GM23338 (cell line): Measurements from ENCODE around the gene ARRDC1. TPM values are rescaled to one million over a fixed set of nuclear protein-coding genes. Genes with fewer than 3 reads are reported as not detected.
"Not testable (repeated sequence)": the region's sequence is repeated elsewhere in the genome, so short reads cannot be mapped to it uniquely, and the experiment has no call there.

Experiments
- ATAC-seq: fragments of 200-7000 bp; cut with Tn5 transposase; 3 replicates; pipeline ENCODE4 v1.9.1; 2020
- DNase-seq: peaks from one replicate; pipeline ENCODE4 v3.0.0-alpha.2; 2015; ENCODE audit warnings: low spot score
- H2AFZ ChIP-seq: fragments of 200-600 bp; sonication (generic); 2 replicates; pipeline ENCODE4 v1.8.0; 2016; ENCODE audit warnings: antibody characterized with exemption, mild to moderate bottlenecking, moderate library complexity
- H3F3A ChIP-seq: fragments of 200-600 bp; sonication (generic); replicated peaks from 2 replicates; pipeline ENCODE4 v1.8.0; 2017; ENCODE audit warnings: antibody characterized with exemption, mixed run types, low read depth
- H3K27ac ChIP-seq: fragments of 200-600 bp; sonication (generic); 2 replicates; pipeline ENCODE4 v1.6.1; 2016; ENCODE audit warnings: low read depth
- H3K27me3 ChIP-seq: fragments of 200-600 bp; sonication (generic); 2 replicates; pipeline ENCODE4 v1.8.0; 2016; ENCODE audit warnings: mild to moderate bottlenecking, mixed run types, moderate library complexity; ENCODE audit not compliant: insufficient read depth
- H3K36me3 ChIP-seq: fragments of 200-600 bp; sonication (generic); 2 replicates; pipeline ENCODE4 v1.8.0; 2016; ENCODE audit warnings: mild to moderate bottlenecking; ENCODE audit not compliant: insufficient read depth
- H3K4me1 ChIP-seq: fragments of 200-600 bp; sonication (generic); 2 replicates; pipeline ENCODE4 v1.8.0; 2016; ENCODE audit warnings: mild to moderate bottlenecking, moderate library complexity; ENCODE audit not compliant: insufficient read depth
- H3K4me2 ChIP-seq: fragments of 200-600 bp; sonication (generic); 2 replicates; pipeline ENCODE4 v1.7.1; 2017; ENCODE audit warnings: mixed run types
- H3K4me3 ChIP-seq: fragments of 200-600 bp; sonication (generic); 2 replicates; pipeline ENCODE4 v1.6.1; 2016; ENCODE audit warnings: mixed run types
- H3K79me2 ChIP-seq: fragments of 200-600 bp; sonication (generic); replicated peaks from 2 replicates; pipeline ENCODE4 v1.8.0; 2017; ENCODE audit warnings: mild to moderate bottlenecking; ENCODE audit not compliant: insufficient read depth
- H3K9me2 ChIP-seq: fragments of 200-600 bp; sonication (generic); 2 replicates; pipeline ENCODE4 v1.8.0; 2017; ENCODE audit not compliant: insufficient read depth
- H4K20me1 ChIP-seq: fragments of 200-600 bp; sonication (generic); replicated peaks from 2 replicates; pipeline ENCODE4 v1.8.0; 2017; ENCODE audit warnings: mild to moderate bottlenecking; ENCODE audit not compliant: insufficient read depth
- H3K27ac Mint-ChIP-seq: 2 replicates; pipeline ENCODE4 v1.8.0; 2020; ENCODE audit warnings: inconsistent platforms, mild to moderate bottlenecking, moderate library complexity, mixed read lengths
- H3K27me3 Mint-ChIP-seq: 3 replicates; pipeline ENCODE4 v1.8.0; 2022; ENCODE audit warnings: low read depth, mild to moderate bottlenecking, moderate library complexity, mixed read lengths, inconsistent platforms; ENCODE audit not compliant: insufficient read depth, poor library complexity
- H3K36me3 Mint-ChIP-seq: 3 replicates; pipeline ENCODE4 v1.8.0; 2021; ENCODE audit warnings: low read depth, mild to moderate bottlenecking, inconsistent platforms, moderate library complexity, mixed read lengths
- H3K4me1 Mint-ChIP-seq: 3 replicates; pipeline ENCODE4 v1.8.0; 2020; ENCODE audit warnings: mild to moderate bottlenecking, inconsistent platforms, mixed read lengths
- H3K4me3 Mint-ChIP-seq: 3 replicates; pipeline ENCODE4 v1.8.0; 2021; ENCODE audit warnings: moderate library complexity, mild to moderate bottlenecking, inconsistent platforms, mixed read lengths
- H3K9me3 Mint-ChIP-seq: 3 replicates; pipeline ENCODE4 v1.8.0; 2020; ENCODE audit warnings: moderate library complexity, mild to moderate bottlenecking, inconsistent platforms, mixed read lengths
- ETS1 ChIP-seq: IDR thresholded peaks from 2 replicates; pipeline ENCODE4 v1.6.1; 2016; ENCODE audit warnings: antibody characterized with exemption
- EZH2 ChIP-seq: fragments of 200-600 bp; sonication (generic); IDR thresholded peaks from one replicate; pipeline ENCODE4 v1.8.0; 2017; ENCODE audit warnings: antibody characterized with exemption, mild to moderate bottlenecking, low read depth; ENCODE audit not compliant: unreplicated experiment
- JUNB ChIP-seq: IDR thresholded peaks from one replicate; pipeline ENCODE4 v1.6.1; 2016; ENCODE audit warnings: antibody characterized with exemption; ENCODE audit not compliant: unreplicated experiment
- NANOG ChIP-seq: IDR thresholded peaks from 2 replicates; pipeline ENCODE4 v1.6.1; 2016; ENCODE audit warnings: antibody characterized with exemption, borderline replicate concordance
- POLR2AphosphoS5 ChIP-seq: IDR thresholded peaks from 2 replicates; pipeline ENCODE4 v1.6.1; 2016; ENCODE audit warnings: antibody characterized with exemption, low read depth
- REST ChIP-seq: IDR thresholded peaks from one replicate; pipeline ENCODE4 v1.6.1; 2018; ENCODE audit warnings: antibody characterized with exemption; ENCODE audit not compliant: unreplicated experiment
- STAT1 ChIP-seq: IDR thresholded peaks from one replicate; pipeline ENCODE4 v1.6.1; 2016; ENCODE audit warnings: antibody characterized with exemption; ENCODE audit not compliant: unreplicated experiment
- ZNF114 ChIP-seq: fragments of 250-450 bp; sonication (Bioruptor Pico); IDR thresholded peaks from 2 replicates; pipeline ENCODE4 v1.5.0; 2020; ENCODE audit warnings: mild to moderate bottlenecking, moderate library complexity
- ZNF331 ChIP-seq: fragments of 250-450 bp; sonication (Bioruptor Pico); IDR thresholded peaks from 2 replicates; pipeline ENCODE4 v1.5.0; 2020; ENCODE audit warnings: low read depth, mild to moderate bottlenecking, moderate library complexity
- ZNF462 ChIP-seq: fragments of 250-450 bp; sonication (Bioruptor Pico); IDR thresholded peaks from 2 replicates; pipeline ENCODE4 v1.5.0; 2020; ENCODE audit warnings: mild to moderate bottlenecking, moderate library complexity
- polyA plus RNA-seq: library from polyadenylated mRNA; unstranded; fragments of >200 nt; fragmentation: Nextera tagmentation; extraction: Ambion mirVana; gene quantifications from 2 replicates; pipeline ENCODE4 v1.2.1, GENCODE V29; 2016
- total RNA-seq: library from RNA; depleted of rRNA; stranded (reverse); fragments of >200 nt; shearing (Covaris generic); gene quantifications from 2 replicates; pipeline ENCODE4 v1.2.3, GENCODE V29; 2014

The ARRDC1 gene
- total and polyA plus RNA-seq, 2 experiments from 2014 or later = 36.6 to 63.8 TPM

GRCh38 chr9:137626464-137626863 is 21.0 kb downstream of the ARRDC1 start:
- peaks cover 100% of the 10 kb centered on the region for H3K79me2 ChIP-seq
- TF ChIP-seq EZH2 (no peak), NANOG (no peak), JUNB (no peak), ZNF462 (CRISPR knock-in tag) (no peak), ETS1 (no peak), ZNF331 (CRISPR knock-in tag) (no peak), STAT1 (no peak), ZNF114 (no peak), POLR2AphosphoS5 (no peak), REST (no peak)
- H4K20me1 ChIP-seq = peaks cover 32% of the 10 kb centered on the region
- H3K9me2 ChIP-seq = no peaks in the 10 kb centered on the region
- no peaks in the 10 kb centered on the region for H3K27me3 ChIP-seq
- H3K4me1 ChIP-seq = peaks cover 7% of the 10 kb centered on the region
- no peaks in the 10 kb centered on the region; the same call in 2 of the 3 replicates for H3K9me3 Mint-ChIP-seq
- no peaks in the 10 kb centered on the region for H3K36me3 ChIP-seq
- peaks cover 7% of the 10 kb centered on the region for H3K27me3 Mint-ChIP-seq
- ATAC-seq (no peak), DNase-seq (no peak)
- H3K27ac ChIP-seq = 0 out of 2 replicates have a peak overlapping the region, but pooled peaks have one; percentile 29
- peaks cover 24% of the 10 kb centered on the region for H3K36me3 Mint-ChIP-seq
- no peak overlapping the region for H3K4me3 ChIP-seq
- H3F3A ChIP-seq = peaks cover 12% of the 10 kb centered on the region; the same call in 1 of the 2 replicates
- H2AFZ ChIP-seq = no peak overlapping the region
- H3K4me2 ChIP-seq = no peak overlapping the region
- peaks cover 25% of the 10 kb centered on the region for H3K4me1 Mint-ChIP-seq
- no peak overlapping the region; the same call in 1 of the 2 replicates for H3K27ac Mint-ChIP-seq
- no peak overlapping the region for H3K4me3 Mint-ChIP-seq

GRCh38 chr9:137627406-137627805 is 21.9 kb downstream of the ARRDC1 start:
- H2AFZ ChIP-seq, H3K9me3 Mint-ChIP-seq, H3K27me3 Mint-ChIP-seq, H3K4me3 ChIP-seq, H3K36me3 ChIP-seq, H3K9me2 ChIP-seq, H3K4me3 Mint-ChIP-seq, ATAC-seq, H3K4me2 ChIP-seq, H3K27ac Mint-ChIP-seq, H3F3A ChIP-seq, DNase-seq, H3K27me3 ChIP-seq: not testable (repeated sequence)
- Histone ChIP-seq H3K27ac (0 out of 2 replicates have a peak overlapping the region, but pooled peaks have one; percentile 32), H3K79me2 (peaks cover 100% of the 10 kb centered on the region), H3K4me1 (peaks cover 15% of the 10 kb centered on the region), H4K20me1 (peaks cover 33% of the 10 kb centered on the region)
- Mint-ChIP-seq H3K4me1 (peaks cover 34% of the 10 kb centered on the region), H3K36me3 (peaks cover 19% of the 10 kb centered on the region)
